ENCODE results near the gene EDIL3. TPM values are rescaled to one million over a fixed set of nuclear protein-coding genes. Genes with fewer than 3 reads are reported as not detected.

The EDIL3 gene
- total RNA-seq, 1 experiment from 2014 or later: 0.07 TPM

- BruUV-seq (replicated peaks): no TSS peak
- no peak for TF ChIP-seq CTCF (IDR thresholded peaks at IDR 0.05; ENCODE audit: unreplicated experiment)
- no peaks in the 10 kb centered on the region for H3K36me3 Mint-ChIP-seq (ENCODE audit: insufficient read depth, unreplicated experiment)
- CTCF ChIA-PET: interaction anchor here (0.6 kb wide), 1 partner anchor 39 kb away, joined by 4 read pairs; no protein-coding TSS in a partner anchor
- no peaks in the 10 kb centered on the region for H3K4me1 Mint-ChIP-seq (ENCODE audit: low read depth, unreplicated experiment)
- H3K27ac Mint-ChIP-seq (ENCODE audit: unreplicated experiment): no peak overlapping the region
- H3K4me3 Mint-ChIP-seq (ENCODE audit: low read depth, unreplicated experiment): no peak overlapping the region
- H3K27me3 Mint-ChIP-seq (ENCODE audit: unreplicated experiment): no peaks in the 10 kb centered on the region
- intact Hi-C loops (cut with micrococcal nuclease; ENCODE audit: unreplicated experiment): loop anchor here (10.0 kb wide), 1 partner anchor 175 kb away; no protein-coding TSS in a partner anchor
- no peak for DNase-seq
- no peaks in the 10 kb centered on the region for H3K9me3 Mint-ChIP-seq (ENCODE audit: low read depth, unreplicated experiment)
These were observed 125.2 kb downstream of the EDIL3 start for GRCh38 chr5:84259283-84260045.

DNA sequence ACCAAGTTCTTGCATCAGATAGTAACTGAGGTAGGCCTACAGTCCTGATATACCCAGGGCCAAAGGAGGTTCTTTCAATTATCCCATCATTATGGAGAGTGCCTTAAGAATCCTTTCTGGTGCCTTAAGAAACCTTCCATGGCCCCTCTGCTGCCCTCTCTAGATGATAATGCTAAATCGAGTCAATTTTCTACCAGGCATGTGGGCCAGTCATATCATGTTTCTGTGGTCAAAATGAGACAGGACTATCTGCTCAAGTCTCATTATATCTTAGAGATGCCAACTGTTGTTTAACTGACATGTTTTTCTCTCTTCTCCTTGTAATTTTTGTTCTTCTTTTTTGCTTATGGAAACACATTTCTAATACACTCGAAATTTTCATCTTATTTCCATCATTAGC, 127.6 kb downstream of the EDIL3 start:
- CTCF ChIA-PET: no interaction called here

DNA sequence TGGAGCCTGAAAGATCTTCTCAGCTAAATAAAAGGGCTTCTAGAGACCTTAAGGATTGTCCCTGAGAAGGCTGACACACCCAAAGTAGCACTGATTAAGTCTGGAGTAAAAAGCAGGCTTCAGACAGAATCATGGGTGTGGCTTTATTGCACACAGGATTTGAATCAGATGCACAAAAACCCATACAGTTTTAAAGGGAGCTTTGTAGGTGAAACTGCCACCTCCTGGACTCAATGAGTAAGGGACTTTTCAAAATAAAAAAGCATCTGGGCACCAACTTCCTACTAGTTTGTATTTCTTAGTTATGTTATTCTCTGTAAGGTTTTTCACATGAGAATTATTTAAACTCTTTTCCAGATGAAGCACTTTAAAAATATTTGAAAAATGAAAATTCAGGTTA, 129.4 kb downstream of the EDIL3 start:
- CTCF ChIA-PET: interaction anchor here (0.6 to 1.4 kb wide), 3 partner anchors 327 to 795 kb away, joined by 3 read pairs; no protein-coding TSS in a partner anchor
- Mint-ChIP-seq H3K4me3 (ENCODE audit: low read depth, unreplicated experiment) (no peak overlapping the region), H3K27me3 (ENCODE audit: unreplicated experiment) (no peaks in the 10 kb centered on the region), H3K9me3 (ENCODE audit: low read depth, unreplicated experiment) (no peaks in the 10 kb centered on the region), H3K27ac (ENCODE audit: unreplicated experiment) (no peak overlapping the region), H3K36me3 (ENCODE audit: insufficient read depth, unreplicated experiment) (no peaks in the 10 kb centered on the region), H3K4me1 (ENCODE audit: low read depth, unreplicated experiment) (no peaks in the 10 kb centered on the region)
- no TSS peak for BruUV-seq (replicated peaks)
- intact Hi-C loops (cut with micrococcal nuclease; ENCODE audit: unreplicated experiment): loop anchor here (1.0 to 10.0 kb wide), 3 partner anchors 171 to 537 kb away; no protein-coding TSS in a partner anchor
- TF ChIP-seq CTCF (IDR thresholded peaks at IDR 0.05; ENCODE audit: unreplicated experiment): no peak
- DNase-seq: peak; percentile 4

More for the DNA sequence above, 127.6 kb downstream of the EDIL3 start:
- no peaks in the 10 kb centered on the region for H3K4me1 Mint-ChIP-seq (ENCODE audit: low read depth, unreplicated experiment)
- intact Hi-C loops (cut with micrococcal nuclease; ENCODE audit: unreplicated experiment): loop anchor here (10.0 kb wide), 1 partner anchor 172 kb away; no protein-coding TSS in a partner anchor
- no peak for TF ChIP-seq CTCF (IDR thresholded peaks at IDR 0.05; ENCODE audit: unreplicated experiment)
- H3K4me3 Mint-ChIP-seq (ENCODE audit: low read depth, unreplicated experiment): no peak overlapping the region
- no peaks in the 10 kb centered on the region for H3K27me3 Mint-ChIP-seq (ENCODE audit: unreplicated experiment)
- no peak overlapping the region for H3K27ac Mint-ChIP-seq (ENCODE audit: unreplicated experiment)
- no TSS peak for BruUV-seq (replicated peaks)
- no peaks in the 10 kb centered on the region for H3K9me3 Mint-ChIP-seq (ENCODE audit: low read depth, unreplicated experiment)
- DNase-seq: no peak
- no peaks in the 10 kb centered on the region for H3K36me3 Mint-ChIP-seq (ENCODE audit: insufficient read depth, unreplicated experiment)

DNA sequence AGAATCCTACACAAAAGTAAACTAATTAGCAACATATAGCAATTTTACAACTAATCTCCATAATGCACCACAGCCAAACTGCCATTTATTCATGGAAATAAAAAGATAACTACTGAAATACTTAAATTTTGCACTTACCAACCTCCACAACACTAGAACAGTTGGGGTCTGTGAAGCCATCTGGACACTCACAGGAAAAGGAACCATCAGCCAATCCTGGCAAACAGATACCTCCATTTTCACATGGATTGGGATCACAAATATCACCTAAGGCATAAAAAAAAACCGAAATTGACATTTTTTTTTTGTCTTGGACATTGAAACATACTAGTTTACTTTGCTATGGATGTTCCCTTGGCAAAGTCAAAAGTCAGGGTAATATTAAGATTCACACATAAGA, 130.7 kb downstream of the EDIL3 start:
- CTCF ChIA-PET: no interaction called here
- DNase-seq: no peak
- H3K4me1 Mint-ChIP-seq (ENCODE audit: low read depth, unreplicated experiment): no peaks in the 10 kb centered on the region
- H3K9me3 Mint-ChIP-seq (ENCODE audit: low read depth, unreplicated experiment): no peaks in the 10 kb centered on the region
- BruUV-seq (replicated peaks): no TSS peak
- intact Hi-C loops (cut with micrococcal nuclease; ENCODE audit: unreplicated experiment): loop anchor here (5.0 to 10.0 kb wide), 2 partner anchors 169 to 327 kb away; no protein-coding TSS in a partner anchor
- H3K36me3 Mint-ChIP-seq (ENCODE audit: insufficient read depth, unreplicated experiment): no peaks in the 10 kb centered on the region
- no peak overlapping the region for H3K27ac Mint-ChIP-seq (ENCODE audit: unreplicated experiment)
- H3K27me3 Mint-ChIP-seq (ENCODE audit: unreplicated experiment): no peaks in the 10 kb centered on the region
- TF ChIP-seq CTCF (IDR thresholded peaks at IDR 0.05; ENCODE audit: unreplicated experiment): no peak
- no peak overlapping the region for H3K4me3 Mint-ChIP-seq (ENCODE audit: low read depth, unreplicated experiment)

Data from Calu3 (cell line).